ENCODE data around the gene HOXA11. TPM values are rescaled to one million over a fixed set of nuclear protein-coding genes. Genes with fewer than 3 reads are reported as not detected.

HOXA11 gene
- total RNA-seq, 1 donor from 2014 or later = not detected

GRCh38 chr7:27189997-27190748 is 5.1 kb upstream of the HOXA11 start:
- no peaks in the 10 kb centered on the region for H3K36me3 ChIP-seq
- H3K4me1 ChIP-seq = peaks cover 5 to 14% of the 10 kb centered on the region in 2 donors
- no peak overlapping the region for H3K4me3 ChIP-seq
- intact Hi-C loops (cut with DNase I) = loop anchor here (5.0 to 10.0 kb wide), 3 partner anchors 585 to 1323 kb away; partner anchors contain the start of gene CREB5
- H3K27ac ChIP-seq = no peak overlapping the region
- TF ChIP-seq, protein P1, sequence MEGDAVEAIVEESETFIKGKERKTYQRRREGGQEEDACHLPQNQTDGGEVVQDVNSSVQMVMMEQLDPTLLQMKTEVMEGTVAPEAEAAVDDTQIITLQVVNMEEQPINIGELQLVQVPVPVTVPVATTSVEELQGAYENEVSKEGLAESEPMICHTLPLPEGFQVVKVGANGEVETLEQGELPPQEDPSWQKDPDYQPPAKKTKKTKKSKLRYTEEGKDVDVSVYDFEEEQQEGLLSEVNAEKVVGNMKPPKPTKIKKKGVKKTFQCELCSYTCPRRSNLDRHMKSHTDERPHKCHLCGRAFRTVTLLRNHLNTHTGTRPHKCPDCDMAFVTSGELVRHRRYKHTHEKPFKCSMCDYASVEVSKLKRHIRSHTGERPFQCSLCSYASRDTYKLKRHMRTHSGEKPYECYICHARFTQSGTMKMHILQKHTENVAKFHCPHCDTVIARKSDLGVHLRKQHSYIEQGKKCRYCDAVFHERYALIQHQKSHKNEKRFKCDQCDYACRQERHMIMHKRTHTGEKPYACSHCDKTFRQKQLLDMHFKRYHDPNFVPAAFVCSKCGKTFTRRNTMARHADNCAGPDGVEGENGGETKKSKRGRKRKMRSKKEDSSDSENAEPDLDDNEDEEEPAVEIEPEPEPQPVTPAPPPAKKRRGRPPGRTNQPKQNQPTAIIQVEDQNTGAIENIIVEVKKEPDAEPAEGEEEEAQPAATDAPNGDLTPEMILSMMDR (IDR thresholded peaks at IDR 0.05) = no peak
- peak in 1 of 2 donors; percentile 39 for DNase-seq (ENCODE audit: low spot score in 2 of 2)
- no peaks in the 10 kb centered on the region for H3K9me3 ChIP-seq
- peaks cover 51% of the 10 kb centered on the region for H3K27me3 ChIP-seq

- H3K4me3 ChIP-seq = peak overlapping the region in 1 of 2 donors; percentile 34
- peak in 1 of 2 donors; percentile 58 for DNase-seq (ENCODE audit: low spot score in 2 of 2)
- no peaks in the 10 kb centered on the region for H3K9me3 ChIP-seq
- intact Hi-C loops (cut with DNase I) = loop anchor here (5.0 kb wide), 1 partner anchor 1322 kb away; no protein-coding TSS in a partner anchor
- H3K27ac ChIP-seq = no peak overlapping the region
- peaks cover 51% of the 10 kb centered on the region for H3K27me3 ChIP-seq
- H3K4me1 ChIP-seq = peaks cover 5 to 16% of the 10 kb centered on the region in 2 donors
- TF ChIP-seq, protein P1 (IDR thresholded peaks at IDR 0.05) = no peak
- H3K36me3 ChIP-seq = no peaks in the 10 kb centered on the region
Measured at GRCh38 chr7:27189295-27189996, 4.4 kb upstream of the HOXA11 start.

- H3K4me3 ChIP-seq = peak overlapping the region; percentile 4 to 34
- H3K27ac ChIP-seq = no peak overlapping the region
- H3K27me3 ChIP-seq = peaks cover 57% of the 10 kb centered on the region
- H3K4me1 ChIP-seq = peaks cover 5 to 22% of the 10 kb centered on the region in 2 donors
- peak in 1 of 2 donors; percentile 70 for DNase-seq (ENCODE audit: low spot score in 2 of 2)
- intact Hi-C loops (cut with DNase I) = loop anchor here (5.0 kb wide), 1 partner anchor 1321 kb away; no protein-coding TSS in a partner anchor
- H3K9me3 ChIP-seq = no peaks in the 10 kb centered on the region
- TF ChIP-seq, protein P1 (IDR thresholded peaks at IDR 0.05) = no peak
- H3K36me3 ChIP-seq = no peaks in the 10 kb centered on the region
Measured at GRCh38 chr7:27188386-27189294, 3.6 kb upstream of the HOXA11 start.

DNA sequence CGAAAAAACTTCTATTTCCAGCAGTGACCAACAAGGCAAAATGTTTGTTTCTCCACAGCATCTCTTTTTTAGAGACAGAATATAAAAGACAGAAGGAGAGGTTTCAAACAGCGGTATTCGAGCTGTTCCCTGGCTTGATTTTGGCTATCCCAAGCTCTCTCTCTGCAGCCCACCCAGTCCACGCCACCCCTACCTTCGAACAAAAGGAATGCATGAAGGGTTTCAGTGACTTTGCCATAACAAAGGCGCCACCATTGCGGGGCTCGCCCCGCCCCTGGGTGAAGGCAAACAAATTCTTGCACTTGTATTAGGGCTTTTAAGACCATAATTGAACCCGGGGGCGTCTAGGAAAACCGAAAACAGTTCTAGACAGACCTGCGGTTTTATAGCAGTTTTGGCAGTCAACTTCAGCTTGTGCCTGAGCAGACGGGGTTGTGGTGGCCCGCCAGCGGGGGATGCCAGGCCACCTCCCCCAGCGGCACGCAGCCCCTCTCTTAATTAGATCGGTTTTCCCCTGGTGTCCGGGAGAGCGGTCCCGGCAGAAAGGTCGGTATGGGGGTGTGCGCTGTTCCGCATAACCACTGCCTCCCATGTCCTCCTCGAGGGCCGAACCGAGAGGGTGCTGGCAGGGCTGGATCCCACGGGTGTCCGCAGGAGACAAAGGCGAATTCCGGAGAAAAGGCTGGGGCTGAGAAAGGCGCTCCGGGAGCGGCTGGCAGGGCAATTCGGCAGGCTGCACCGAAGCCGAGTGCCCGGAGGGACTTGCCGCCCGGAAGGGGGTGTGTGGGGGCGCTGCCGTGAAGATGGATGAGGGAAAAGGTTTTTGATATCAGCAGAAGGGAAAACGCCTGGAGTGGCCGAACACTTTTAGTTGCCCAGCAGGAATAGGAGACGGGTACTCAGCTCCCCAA is 2.7 kb upstream of the HOXA11 start:
- peak in 1 of 2 donors; percentile 56 for DNase-seq (ENCODE audit: low spot score in 2 of 2)
- peaks cover 58% of the 10 kb centered on the region for H3K27me3 ChIP-seq
- TF ChIP-seq, protein P1 (IDR thresholded peaks at IDR 0.05) = no peak
- no peak overlapping the region for H3K27ac ChIP-seq
- intact Hi-C loops (cut with DNase I) = loop anchor here (5.0 kb wide), 1 partner anchor 1320 kb away; no protein-coding TSS in a partner anchor
- H3K9me3 ChIP-seq = no peaks in the 10 kb centered on the region
- H3K4me1 ChIP-seq = peaks cover 7 to 21% of the 10 kb centered on the region in 2 donors
- H3K4me3 ChIP-seq = peak overlapping the region in 1 of 2 donors; percentile 34
- no peaks in the 10 kb centered on the region for H3K36me3 ChIP-seq
